Skeletal muscle satellite cell (primary cell): Measurements from ENCODE around the gene TRIO.

Experiments
- H3K27me3 ChIP-seq: 2 replicates; pipeline ENCODE4 v1.7.0; 2013; ENCODE audit warnings: low read length; ENCODE audit not compliant: control insufficient read depth, insufficient read depth
- H3K36me3 ChIP-seq: 2 replicates; pipeline ENCODE4 v1.7.0; 2013; ENCODE audit warnings: mild to moderate bottlenecking, control low read depth, low read length; ENCODE audit not compliant: insufficient read depth
- H3K4me1 ChIP-seq: 2 replicates; pipeline ENCODE4 v1.7.0; 2013; ENCODE audit warnings: low read length; ENCODE audit not compliant: control insufficient read depth, insufficient read depth
- H3K4me2 ChIP-seq: 2 replicates; pipeline ENCODE4 v1.7.0; 2013; ENCODE audit warnings: mild to moderate bottlenecking, low read length
- H3K4me3 ChIP-seq: 2 replicates; pipeline ENCODE4 v1.7.0; 2013; ENCODE audit warnings: low read length
- H3K9ac ChIP-seq: 2 replicates; pipeline ENCODE4 v1.7.0; 2013; ENCODE audit warnings: mild to moderate bottlenecking, low read depth, low read length, moderate library complexity
- H3K9me3 ChIP-seq: replicated peaks from 2 replicates; pipeline ENCODE4 v1.7.0; 2013; ENCODE audit warnings: mild to moderate bottlenecking, control low read depth, low read length

Gene TRIO

GRCh38 chr5:14174230-14174636 lies 31.1 kb downstream of the TRIO start:
- Histone ChIP-seq H3K4me3 (no peak overlapping the region), H3K4me1 (peaks cover 81% of the 10 kb centered on the region)

GRCh38 chr5:14175381-14175780 lies 32.2 kb downstream of the TRIO start:
- Histone ChIP-seq H3K9ac (no peak overlapping the region), H3K4me1 (peaks cover 76% of the 10 kb centered on the region), H3K4me2 (no peak overlapping the region), H3K36me3 (peaks cover 3% of the 10 kb centered on the region), H3K27me3 (no peaks in the 10 kb centered on the region), H3K4me3 (no peak overlapping the region), H3K9me3 (no peaks in the 10 kb centered on the region)

More at GRCh38 chr5:14174230-14174636, 31.1 kb downstream of the TRIO start:
- peak overlapping the region; percentile 35 for H3K4me2 ChIP-seq
- H3K36me3 ChIP-seq = peaks cover 3% of the 10 kb centered on the region
- H3K9ac ChIP-seq = no peak overlapping the region
- no peaks in the 10 kb centered on the region for H3K27me3 ChIP-seq
- H3K9me3 ChIP-seq = no peaks in the 10 kb centered on the region

DNA sequence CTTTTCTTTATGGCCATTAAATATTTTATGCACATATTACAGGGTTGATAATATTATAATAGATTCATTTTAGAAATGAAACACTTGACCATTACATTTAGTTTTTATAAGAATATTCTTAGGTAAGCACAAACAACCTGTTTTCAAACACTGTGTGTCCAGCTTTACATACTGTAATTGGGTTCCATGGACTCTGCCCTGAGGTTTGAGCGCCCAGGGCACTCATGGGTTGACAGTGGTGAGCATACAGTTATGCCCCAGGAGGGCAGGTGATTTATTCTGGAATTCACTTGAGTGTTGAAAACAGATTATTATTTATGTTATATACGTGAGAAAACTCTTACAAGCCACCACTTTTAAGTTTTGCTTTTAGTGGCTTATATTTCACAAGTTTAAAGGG lies 33.7 kb downstream of the TRIO start:
- Histone ChIP-seq H3K27me3 (no peaks in the 10 kb centered on the region), H3K4me1 (peaks cover 74% of the 10 kb centered on the region), H3K9ac (no peak overlapping the region), H3K9me3 (no peaks in the 10 kb centered on the region), H3K4me3 (no peak overlapping the region), H3K36me3 (peaks cover 3% of the 10 kb centered on the region), H3K4me2 (no peak overlapping the region)

- Histone ChIP-seq H3K9ac (peak overlapping the region; percentile 25), H3K4me3 (no peak overlapping the region), H3K36me3 (peaks cover under 1% of the 10 kb centered on the region), H3K9me3 (no peaks in the 10 kb centered on the region), H3K4me1 (peaks cover 74% of the 10 kb centered on the region), H3K27me3 (no peaks in the 10 kb centered on the region), H3K4me2 (peak overlapping the region; percentile 65)
Measured at GRCh38 chr5:14177634-14178033, 34.5 kb downstream of the TRIO start.

DNA sequence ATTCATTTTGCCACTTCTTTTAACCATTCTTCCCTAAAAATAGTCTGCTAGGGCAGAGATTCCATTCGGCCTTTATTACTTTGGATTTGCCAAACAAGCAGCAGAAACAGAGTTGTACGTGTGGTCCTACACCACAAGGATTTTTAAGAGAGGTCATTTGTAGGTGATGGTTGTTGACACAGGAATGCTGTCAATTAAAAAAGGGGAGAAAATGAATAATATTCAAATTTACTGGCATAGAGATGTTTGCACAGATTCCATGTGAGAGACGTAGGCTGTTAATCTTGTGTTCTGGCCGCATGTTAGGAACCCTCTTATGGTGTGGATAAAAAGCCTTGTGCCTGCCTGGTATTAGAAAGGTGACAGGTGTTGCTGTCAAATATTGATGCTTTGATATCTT lies 34.9 kb downstream of the TRIO start:
- Histone ChIP-seq H3K4me2 (peak overlapping the region; percentile 65), H3K9ac (peak overlapping the region; percentile 25), H3K9me3 (no peaks in the 10 kb centered on the region), H3K4me3 (peak overlapping the region; percentile 35), H3K36me3 (peaks cover 3% of the 10 kb centered on the region), H3K4me1 (peaks cover 74% of the 10 kb centered on the region), H3K27me3 (no peaks in the 10 kb centered on the region)

GRCh38 chr5:14178671-14179211 lies 35.6 kb downstream of the TRIO start:
- no peaks in the 10 kb centered on the region for H3K27me3 ChIP-seq
- H3K36me3 ChIP-seq = peaks cover 3% of the 10 kb centered on the region
- peak overlapping the region; percentile 65 for H3K4me2 ChIP-seq
- no peaks in the 10 kb centered on the region for H3K9me3 ChIP-seq
- peak overlapping the region; percentile 45 for H3K9ac ChIP-seq
- peak overlapping the region; percentile 12 for H3K4me3 ChIP-seq
- peaks cover 74% of the 10 kb centered on the region for H3K4me1 ChIP-seq

DNA sequence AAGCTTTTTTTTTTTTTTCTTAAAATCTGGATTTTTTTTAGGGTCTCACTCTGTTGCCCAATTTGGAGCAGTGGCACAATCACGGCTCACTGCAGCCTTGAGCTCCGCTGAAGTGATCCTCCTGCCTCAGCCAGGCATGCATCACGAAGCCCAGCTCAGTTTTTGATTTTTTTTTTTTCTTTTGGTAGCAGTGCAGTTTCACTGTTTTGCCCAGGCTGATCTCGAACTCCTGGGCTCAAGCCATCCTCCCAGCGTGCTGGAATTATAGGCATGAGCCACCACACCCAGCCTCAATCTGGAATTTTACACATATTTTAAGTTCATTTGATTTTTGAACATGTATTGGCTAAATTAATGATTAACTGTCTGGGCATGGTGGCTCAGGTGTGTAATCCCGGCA lies 36.3 kb downstream of the TRIO start:
- H3K4me2 ChIP-seq = peak overlapping the region; percentile 65
- H3K27me3 ChIP-seq = no peaks in the 10 kb centered on the region
- H3K4me1 ChIP-seq = peaks cover 74% of the 10 kb centered on the region
- no peak overlapping the region for H3K4me3 ChIP-seq
- H3K36me3 ChIP-seq = peaks cover 3% of the 10 kb centered on the region
- H3K9me3 ChIP-seq = no peaks in the 10 kb centered on the region
- H3K9ac ChIP-seq = peak overlapping the region; percentile 45

GRCh38 chr5:14180437-14180836 lies 37.3 kb downstream of the TRIO start:
- Histone ChIP-seq H3K4me3 (no peak overlapping the region), H3K4me2 (no peak overlapping the region), H3K36me3 (peaks cover 3% of the 10 kb centered on the region), H3K27me3 (no peaks in the 10 kb centered on the region), H3K4me1 (peaks cover 79% of the 10 kb centered on the region), H3K9me3 (no peaks in the 10 kb centered on the region), H3K9ac (no peak overlapping the region)

DNA sequence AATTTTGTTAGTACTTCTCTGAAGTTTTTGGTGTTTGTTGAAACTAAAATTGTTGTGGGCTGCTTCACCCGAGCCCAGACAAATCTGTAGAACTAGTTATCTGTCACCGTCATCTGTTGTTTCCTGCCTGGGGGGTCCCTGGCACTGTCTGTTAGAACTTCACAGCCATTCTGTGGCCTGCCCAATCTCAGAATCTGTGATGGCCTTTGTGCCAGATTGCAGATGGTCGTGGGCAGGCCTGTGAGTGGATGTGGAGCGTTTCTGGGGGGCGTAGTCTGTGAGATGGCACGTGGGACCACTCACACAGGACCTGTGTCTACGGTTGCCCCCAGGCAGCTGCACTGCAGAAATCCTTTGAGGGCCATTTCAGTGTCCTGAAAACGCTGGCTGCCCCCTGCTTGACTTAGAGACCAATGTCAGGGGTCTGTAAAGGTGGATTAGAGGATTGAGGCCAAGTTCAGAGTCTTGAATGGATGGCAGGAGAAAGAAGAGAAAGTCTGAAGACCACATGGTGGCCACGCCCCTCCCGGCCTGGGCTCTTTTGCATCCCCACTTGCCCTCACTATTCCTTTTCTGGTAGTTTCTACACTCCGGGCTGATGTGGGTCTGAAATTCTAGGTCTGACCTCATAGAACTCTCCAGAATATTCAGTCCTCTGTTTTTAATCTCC lies 38.3 kb downstream of the TRIO start:
- Histone ChIP-seq H3K27me3 (no peaks in the 10 kb centered on the region), H3K9me3 (no peaks in the 10 kb centered on the region), H3K4me1 (peaks cover 89% of the 10 kb centered on the region), H3K36me3 (peaks cover 3% of the 10 kb centered on the region), H3K4me2 (no peak overlapping the region), H3K4me3 (no peak overlapping the region), H3K9ac (peak overlapping the region; percentile 2)

DNA sequence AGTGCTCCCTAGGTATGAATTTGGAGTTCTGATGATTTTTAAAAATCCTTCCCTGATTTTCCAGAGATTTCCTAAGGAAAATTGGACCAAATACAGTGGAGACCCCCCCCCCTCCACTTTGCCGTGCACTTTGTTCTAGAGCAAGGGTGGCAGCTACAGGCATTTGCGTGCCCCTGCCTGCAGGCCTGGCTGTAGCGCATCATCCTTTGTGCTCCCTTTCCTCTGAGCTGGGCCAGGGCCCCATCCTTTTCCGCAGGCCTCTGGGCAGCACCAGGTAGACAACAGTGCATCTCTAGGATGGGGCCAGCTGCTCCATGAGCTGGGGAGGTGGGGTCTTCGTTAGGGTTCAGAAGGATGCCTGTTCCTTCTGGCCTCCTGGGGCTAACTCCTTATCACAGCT lies 39.6 kb downstream of the TRIO start:
- peaks cover 93% of the 10 kb centered on the region for H3K4me1 ChIP-seq

DNA sequence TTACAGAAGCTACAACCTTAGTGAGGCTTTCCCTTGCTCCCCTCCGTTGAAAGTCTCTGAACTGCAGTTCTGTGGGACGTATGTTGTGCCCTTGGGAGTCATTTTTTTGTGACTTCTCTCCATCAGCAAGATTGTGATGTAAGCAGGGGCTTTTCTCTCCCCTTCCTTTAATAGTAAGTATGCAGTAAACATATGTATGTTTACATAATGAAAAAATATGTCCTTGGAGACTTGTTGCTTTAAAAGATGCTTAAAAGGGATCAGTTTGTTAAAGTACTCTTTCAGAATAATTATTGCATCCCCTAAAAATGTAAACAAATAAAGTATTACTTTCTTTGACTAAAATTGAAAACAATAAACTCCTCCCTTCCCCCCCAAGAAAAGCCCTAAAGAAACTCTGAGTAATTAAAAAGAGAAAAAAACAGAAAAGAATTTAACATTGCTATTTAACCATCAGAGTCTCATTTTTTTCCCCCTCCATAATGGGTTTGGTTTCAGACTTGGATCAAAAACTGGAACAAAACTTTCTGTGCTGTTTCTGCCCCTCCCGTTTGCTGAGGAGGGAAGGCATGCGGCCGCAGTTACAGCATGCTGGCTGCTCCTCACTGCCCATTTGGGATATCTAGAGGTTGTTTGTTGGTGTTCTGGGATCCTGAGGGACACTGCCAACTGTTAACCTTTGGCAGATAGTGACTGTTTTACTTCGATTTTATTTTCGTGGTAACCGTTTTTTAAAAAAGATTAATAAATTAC lies 40.2 kb downstream of the TRIO start:
- peaks cover 3% of the 10 kb centered on the region for H3K36me3 ChIP-seq
- peak overlapping the region; percentile 82 for H3K9ac ChIP-seq
- no peaks in the 10 kb centered on the region for H3K9me3 ChIP-seq
- peak overlapping the region; percentile 41 for H3K4me3 ChIP-seq
- peaks cover 93% of the 10 kb centered on the region for H3K4me1 ChIP-seq
- no peaks in the 10 kb centered on the region for H3K27me3 ChIP-seq
- H3K4me2 ChIP-seq = peak overlapping the region; percentile 77

More for the DNA sequence above, 39.6 kb downstream of the TRIO start:
- Histone ChIP-seq H3K4me2 (peak overlapping the region; percentile 77), H3K4me3 (no peak overlapping the region), H3K27me3 (no peaks in the 10 kb centered on the region), H3K9ac (peak overlapping the region; percentile 82), H3K36me3 (peaks cover 3% of the 10 kb centered on the region), H3K9me3 (no peaks in the 10 kb centered on the region)
